Endothelial cell of umbilical vein (primary cell): ENCODE data around the gene TMEM50B. TPM values are rescaled to one million over a fixed set of nuclear protein-coding genes. Genes with fewer than 3 reads are reported as not detected.

ENCODE experiments used
- BruUV-seq: library from RNA; stranded (reverse); fragments of 400-500 nt; replicated peaks from 2 replicates; lab custom pipeline; 2021; lab: Mats Ljungman, UMichigan
- CTCF ChIA-PET: fragments of 300-600, 350-600 bp; sonication (Branson Sonifier 250); formaldehyde crosslinking; loops from one replicate; lab custom pipeline; 2021; ENCODE audit warnings: antibody characterized with exemption, inconsistent platforms; lab: Charles Lee
- POLR2A ChIA-PET: fragments of 300-600, 350-600 bp; sonication (Branson Sonifier 250); formaldehyde crosslinking; loops from one replicate; lab custom pipeline; 2021; ENCODE audit warnings: antibody characterized with exemption, inconsistent platforms; lab: Charles Lee
- DNase-seq: peaks from one replicate; pipeline ENCODE4 v3.0.0-alpha.2; 2011; ENCODE audit warnings: low read depth, low spot score
- FAIRE-seq: peaks from 2 replicates; lab custom pipeline; 2011; peaks lifted over from hg19 to GRCh38; lab: Jason Lieb, UNC
- H2AFZ ChIP-seq: 2 replicates; pipeline ENCODE4 v1.6.0; 2012; ENCODE audit warnings: low read depth, low read length, control low read depth, inconsistent platforms
- H3K27ac ChIP-seq: 2 replicates; pipeline ENCODE4 v1.5.1; 2011; ENCODE audit warnings: low read depth, mild to moderate bottlenecking, control low read depth, low read length, moderate library complexity; ENCODE audit not compliant: insufficient read depth
- H3K27me3 ChIP-seq, 2 experiments: 2 replicates each; pipeline versions ENCODE4 v1.6.0 to v1.6.1; 2011; ENCODE audit warnings: low read length in 2 of 2, mixed read lengths in 1 of 2; ENCODE audit not compliant: control insufficient read depth in 2 of 2, insufficient read depth in 2 of 2
- H3K36me3 ChIP-seq, 2 experiments: 2 replicates in 1 of 2; 3 replicates in 1 of 2; pipeline ENCODE4 v1.5.1; 2011; ENCODE audit warnings: low read length in 2 of 2, mild to moderate bottlenecking in 1 of 2, moderate library complexity in 1 of 2; ENCODE audit not compliant: control insufficient read depth in 2 of 2, insufficient read depth in 2 of 2; ENCODE audit errors: extremely low read depth in 1 of 2
- H3K4me1 ChIP-seq: 3 replicates; pipeline ENCODE4 v1.5.1; 2011; ENCODE audit warnings: mild to moderate bottlenecking, low read length; ENCODE audit not compliant: control insufficient read depth, insufficient read depth; ENCODE audit errors: extremely low read depth
- H3K4me2 ChIP-seq: 2 replicates; pipeline ENCODE4 v1.6.1; 2011; ENCODE audit warnings: low read length, control low read depth, mixed read lengths; ENCODE audit not compliant: insufficient read depth
- H3K4me3 ChIP-seq, 3 experiments: fragments of 200-600 bp in 1 of 3; sonication (generic), shearing (Covaris generic) in 1 of 3; replicated peaks in 1 of 3; 2 replicates each; pipeline ENCODE4 v1.5.1; 2011 to 2016; ENCODE audit warnings: control low read depth in 3 of 3, low read length in 3 of 3, mild to moderate bottlenecking in 2 of 3, inconsistent platforms in 1 of 3, low read depth in 1 of 3, moderate library complexity in 1 of 3; ENCODE audit not compliant: insufficient read depth in 1 of 3
- H3K79me2 ChIP-seq: 2 replicates; pipeline ENCODE4 v1.6.0; 2012; ENCODE audit warnings: low read length, inconsistent platforms; ENCODE audit not compliant: control insufficient read depth, insufficient read depth
- H3K9ac ChIP-seq: replicated peaks from 2 replicates; pipeline ENCODE3; 2011; ENCODE audit warnings: low read length, control low read depth; ENCODE audit not compliant: insufficient read depth; ENCODE audit errors: extremely low read depth
- H3K9me1 ChIP-seq: replicated peaks from 3 replicates; pipeline ENCODE4 v1.6.0; 2011; ENCODE audit warnings: mild to moderate bottlenecking, low read length; ENCODE audit not compliant: control insufficient read depth, insufficient read depth; ENCODE audit errors: extremely low read depth
- H3K9me3 ChIP-seq: replicated peaks from 2 replicates; pipeline ENCODE4 v1.5.1; 2012; ENCODE audit warnings: low read length, inconsistent platforms; ENCODE audit not compliant: control insufficient read depth, insufficient read depth
- H4K20me1 ChIP-seq: replicated peaks from 2 replicates; pipeline ENCODE3; 2011; ENCODE audit warnings: mild to moderate bottlenecking, low read length; ENCODE audit not compliant: control insufficient read depth, insufficient read depth; ENCODE audit errors: extremely low read depth
- CTCF ChIP-seq, 2 donors: IDR thresholded peaks; 1 replicate in 1 of 2; 2 replicates in 1 of 2; pipeline ENCODE4 v1.5.1; 2011; ENCODE audit warnings: low read length in 2 of 2, mild to moderate bottlenecking in 2 of 2, moderate library complexity in 2 of 2, control low read depth in 1 of 2, inconsistent platforms in 1 of 2, low read depth in 1 of 2; ENCODE audit not compliant: insufficient read depth in 1 of 2; ENCODE audit errors: extremely low read depth in 1 of 2
- EZH2 ChIP-seq: IDR thresholded peaks from 2 replicates; pipeline ENCODE4 v1.6.1; 2012; ENCODE audit warnings: borderline replicate concordance, low read depth, mild to moderate bottlenecking, moderate library complexity, low read length, inconsistent platforms; ENCODE audit not compliant: severe bottlenecking
- FOS ChIP-seq: IDR thresholded peaks from 2 replicates; pipeline ENCODE4 v1.6.1; 2011; ENCODE audit warnings: mild to moderate bottlenecking, low read length, moderate library complexity, borderline replicate concordance; ENCODE audit not compliant: insufficient read depth
- GATA2 ChIP-seq: IDR thresholded peaks from 2 replicates; pipeline ENCODE4 v1.7.0; 2011; ENCODE audit warnings: low read depth, mild to moderate bottlenecking, moderate library complexity, mixed read lengths, low read length; ENCODE audit not compliant: insufficient read length, insufficient read depth
- JUN ChIP-seq: IDR thresholded peaks from 2 replicates; pipeline ENCODE4 v1.6.1; 2011; ENCODE audit warnings: borderline replicate concordance, low read depth; ENCODE audit not compliant: insufficient read length, insufficient read depth
- MYC ChIP-seq: IDR thresholded peaks from one replicate; pipeline ENCODE4 v1.6.1; 2011; ENCODE audit warnings: mild to moderate bottlenecking, low read depth, low read length
- POLR2A ChIP-seq: IDR thresholded peaks from 2 replicates; pipeline ENCODE4 v1.6.1; 2012; ENCODE audit warnings: low read depth, mild to moderate bottlenecking, control low read depth, low read length
- POLR2AphosphoS5 ChIP-seq: IDR thresholded peaks from 2 replicates; pipeline ENCODE4 v1.6.1; 2012; ENCODE audit warnings: low read depth, mild to moderate bottlenecking, control low read depth, low read length, moderate library complexity; ENCODE audit not compliant: insufficient read depth
- dilution Hi-C: fragments of 300-500 bp; cut with MboI; formaldehyde crosslinking; loops from one replicate; pipeline ENCODE4 v1.15.0; 2019; ENCODE audit warnings: low sequenced_read_pairs; ENCODE audit not compliant: extremely low pct_ligation_motif_present
- intact Hi-C: fragments of 100-400 bp; cut with micrococcal nuclease; formaldehyde crosslinking; loops from one replicate; pipeline ENCODE4 v1.10.0; 2022
- polyA plus RNA-seq, 4 experiments: library from polyadenylated mRNA; depleted of rRNA in 3 of 4; stranded (reverse) in 3 of 4; unstranded in 1 of 4; fragments of >200 nt; gene quantifications; 2 replicates each; pipeline versions ENCODE4 v1.2.1 to v1.2.3, GENCODE V29; 2011 to 2012; ENCODE audit warnings: missing spikeins in 1 of 4
- total RNA-seq: library from RNA; stranded (reverse); gene quantifications from 2 replicates; pipeline ENCODE4 v1.2.3, GENCODE V29; 2021
- TF ChIP-seq, protein P1 (sequence below): IDR thresholded peaks from 2 replicates; pipeline ENCODE4 v1.6.1; 2011; ENCODE audit not compliant: insufficient read depth, insufficient read length

Gene TMEM50B
- total and polyA plus RNA-seq, 2 donors (not counting 3 experiments of a cell fraction or from before 2014, with no cell fraction given), result 25.1 to 29.3 TPM

DNA sequence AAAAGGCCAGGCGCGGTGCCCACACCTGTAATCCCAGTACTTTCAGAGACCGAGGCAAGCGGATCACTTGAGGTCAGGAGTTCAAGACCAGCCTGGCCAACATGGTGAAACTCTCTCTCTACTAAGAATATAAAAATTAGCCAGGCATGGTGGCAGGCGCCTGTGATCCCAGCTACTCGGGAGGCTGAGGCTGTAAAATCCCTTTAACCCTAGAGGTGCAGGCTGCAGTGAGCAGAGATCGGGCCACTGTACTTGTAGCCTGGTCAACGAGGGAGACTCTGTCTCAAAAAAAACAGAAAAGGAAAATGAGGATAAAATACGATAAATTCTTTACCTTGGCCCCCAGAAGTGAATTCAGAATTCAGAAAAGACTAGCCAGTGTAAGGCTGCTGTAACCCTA lies 1.6 kb downstream of the TMEM50B start:
- H3K27me3 ChIP-seq, result peaks cover 3% of the 10 kb centered on the region in 2 experiments
- intact Hi-C loops (no loop called here), dilution Hi-C loops (no loop called here)
- H3K36me3 ChIP-seq, result no peaks in the 10 kb centered on the region
- peak; percentile 68 for FAIRE-seq
- no peaks in the 10 kb centered on the region for H3K9me3 ChIP-seq
- no peak overlapping the region for H3K27ac ChIP-seq
- no TSS peak for BruUV-seq
- ChIA-PET CTCF (no interaction called here), POLR2A (no interaction called here)
- H2AFZ ChIP-seq, result peak overlapping the region; percentile 34
- H4K20me1 ChIP-seq, result no peaks in the 10 kb centered on the region
- DNase-seq, result no peak
- peaks cover 4% of the 10 kb centered on the region for H3K4me1 ChIP-seq
- peaks cover 15% of the 10 kb centered on the region for H3K79me2 ChIP-seq
- H3K9me1 ChIP-seq, result no peaks in the 10 kb centered on the region
- peak overlapping the region; percentile 59 for H3K9ac ChIP-seq
- TF ChIP-seq MYC (no peak), CTCF (IDR thresholded peaks at IDR 0.05; ENCODE audit: extremely low read depth in 1 of 2, insufficient read depth in 1 of 2, low read depth in 1 of 2, low read length in 2 of 2) (no peak), JUN (no peak), EZH2 (no peak), POLR2A (no peak), GATA2 (no peak), POLR2AphosphoS5 (no peak), FOS (no peak)
- TF ChIP-seq, protein P1, sequence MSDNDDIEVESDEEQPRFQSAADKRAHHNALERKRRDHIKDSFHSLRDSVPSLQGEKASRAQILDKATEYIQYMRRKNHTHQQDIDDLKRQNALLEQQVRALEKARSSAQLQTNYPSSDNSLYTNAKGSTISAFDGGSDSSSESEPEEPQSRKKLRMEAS, result no peak
- H3K4me3 ChIP-seq, result peak overlapping the region in 2 of 3 experiments; percentile 83 to 91
- peak overlapping the region; percentile 90 for H3K4me2 ChIP-seq
